Activated naive CD8-positive, alpha-beta T cell treated with anti-CD3 and anti-CD28 coated beads, Interleukin-2, amount 10 ng/mL, durations not matched to agents 7 days and 5 days (primary cell): ENCODE data around the gene PROX1. TPM values are rescaled to one million over a fixed set of nuclear protein-coding genes. Genes with fewer than 3 reads are reported as not detected.

ENCODE experiments used
- ATAC-seq: fragments of 150-1000 bp; cut with Tn5 transposase; one replicate; pipeline ENCODE4 v1.10.0; 2021; ENCODE audit warnings: low read depth, moderate library complexity
- POLR2A ChIA-PET: fragments of 350-600 bp; sonication (Branson Sonifier 250); formaldehyde crosslinking; loops from one replicate; lab custom pipeline; 2021; ENCODE audit warnings: antibody characterized with exemption; lab: Charles Lee
- DNase-seq: peaks from one replicate; pipeline ENCODE4 v3.0.0; 2021
- H3K27ac Mint-ChIP-seq: one replicate; pipeline ENCODE4 v1.8.0; 2022; ENCODE audit warnings: mild to moderate bottlenecking, mixed read lengths
- H3K27me3 Mint-ChIP-seq: one replicate; pipeline ENCODE4 v1.8.0; 2022; ENCODE audit warnings: mild to moderate bottlenecking, moderate library complexity, mixed read lengths
- H3K36me3 Mint-ChIP-seq: one replicate; pipeline ENCODE4 v1.8.0; 2021; ENCODE audit warnings: mild to moderate bottlenecking, mixed read lengths
- H3K4me1 Mint-ChIP-seq: one replicate; pipeline ENCODE4 v1.8.0; 2021; ENCODE audit warnings: mixed read lengths
- H3K4me3 Mint-ChIP-seq: one replicate; pipeline ENCODE4 v1.8.0; 2022; ENCODE audit warnings: mild to moderate bottlenecking, moderate library complexity, mixed read lengths
- H3K9me3 Mint-ChIP-seq: one replicate; pipeline ENCODE4 v1.8.0; 2021; ENCODE audit warnings: mixed read lengths
- total RNA-seq, 2 experiments: library from RNA; stranded (reverse); gene quantifications; one replicate each; pipeline ENCODE4 v1.2.3, GENCODE V29; 2021

The PROX1 gene
- total RNA-seq, 2 experiments from 2014 or later, result not detected

DNA sequence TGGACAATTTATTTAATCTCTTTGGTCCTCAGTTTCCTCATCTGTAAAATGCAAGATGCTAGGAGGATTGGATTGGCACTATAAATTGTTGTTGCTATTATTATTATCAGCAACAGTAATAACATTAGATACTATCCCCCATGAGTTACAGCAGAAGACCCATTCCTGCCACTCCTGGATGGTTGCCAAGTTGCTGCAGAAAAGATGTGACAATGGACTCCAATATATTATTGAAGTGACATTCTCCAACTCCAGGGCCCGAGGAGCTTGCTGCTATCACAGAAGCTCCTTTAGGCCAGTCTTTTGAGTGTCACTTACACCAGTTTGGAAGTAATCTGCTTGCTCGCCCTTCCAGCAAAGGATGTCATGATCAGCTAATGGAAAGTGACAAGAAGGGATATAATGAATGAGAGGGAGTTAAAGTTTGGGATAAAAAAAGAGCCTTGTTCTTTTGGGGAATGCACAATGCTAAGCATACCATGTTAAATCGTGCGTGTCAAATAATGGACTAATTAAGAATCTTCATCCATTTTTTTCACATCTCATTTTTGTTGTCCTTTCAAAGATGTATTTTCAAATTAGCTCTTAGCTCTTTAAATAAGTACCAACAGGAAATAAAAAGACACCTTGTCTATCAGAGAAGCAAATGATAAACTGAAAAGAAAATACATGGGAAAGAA, 19.5 kb upstream of the PROX1 start:
- no peak overlapping the region for H3K27ac Mint-ChIP-seq
- H3K9me3 Mint-ChIP-seq, result no peaks in the 10 kb centered on the region
- no peak overlapping the region for H3K4me3 Mint-ChIP-seq
- POLR2A ChIA-PET, result no interaction called here
- H3K27me3 Mint-ChIP-seq, result peaks cover 5% of the 10 kb centered on the region
- no peak for ATAC-seq
- no peak for DNase-seq
- H3K4me1 Mint-ChIP-seq, result peaks cover 4% of the 10 kb centered on the region
- H3K36me3 Mint-ChIP-seq, result no peaks in the 10 kb centered on the region

DNA sequence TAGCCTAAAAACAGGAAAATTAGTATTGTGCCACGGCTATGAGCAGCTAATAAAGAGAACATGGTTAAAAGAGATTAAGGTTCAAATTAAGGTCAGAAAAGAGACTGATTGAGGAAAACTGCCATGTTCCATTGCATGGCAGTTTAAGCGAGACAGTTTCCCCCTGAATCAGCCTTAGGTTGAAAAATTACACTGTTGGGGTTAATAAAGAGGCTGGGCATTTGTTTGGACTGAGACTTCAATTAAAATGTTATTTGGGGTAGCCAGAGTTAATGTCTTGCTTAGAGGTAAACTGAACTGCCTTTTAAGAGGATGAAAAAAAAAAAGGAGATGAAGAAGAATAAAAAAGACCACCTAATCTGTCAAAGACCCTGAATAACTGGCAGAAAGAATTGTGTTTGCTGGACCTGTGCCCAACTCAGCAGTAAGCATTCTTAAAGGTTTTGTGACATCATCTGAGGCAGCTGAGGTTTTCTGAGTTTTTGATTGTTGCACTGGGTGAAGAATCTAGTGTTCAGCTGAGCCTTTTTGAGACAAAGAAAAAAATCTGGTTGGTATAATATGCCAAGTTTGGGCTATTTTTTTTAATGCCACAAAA, 17.7 kb upstream of the PROX1 start:
- no peak for ATAC-seq
- no peak overlapping the region for H3K27ac Mint-ChIP-seq
- H3K27me3 Mint-ChIP-seq, result peaks cover 8% of the 10 kb centered on the region
- no peak for DNase-seq
- H3K4me3 Mint-ChIP-seq, result no peak overlapping the region
- no peaks in the 10 kb centered on the region for H3K9me3 Mint-ChIP-seq
- no peaks in the 10 kb centered on the region for H3K36me3 Mint-ChIP-seq
- H3K4me1 Mint-ChIP-seq, result peaks cover 4% of the 10 kb centered on the region
- POLR2A ChIA-PET, result no interaction called here

DNA sequence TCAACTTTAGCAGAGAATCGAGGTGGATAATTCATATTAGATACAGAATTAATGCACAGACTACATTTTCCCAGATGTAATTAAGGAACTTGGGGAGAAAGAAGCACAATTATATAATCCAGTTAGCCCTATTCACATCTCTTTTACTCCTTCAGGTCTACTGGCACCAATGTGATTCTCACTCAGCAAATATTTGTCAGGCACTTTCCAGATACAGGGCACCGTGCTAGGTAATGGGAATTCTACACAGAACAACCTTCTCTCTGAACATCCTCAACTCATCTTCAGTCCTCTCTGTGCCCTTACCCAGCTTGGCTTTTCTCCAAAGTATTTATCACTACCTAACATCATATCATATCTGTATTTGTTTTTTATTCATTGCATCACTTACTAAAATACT, 15.6 kb upstream of the PROX1 start:
- H3K27ac Mint-ChIP-seq, result no peak overlapping the region
- no peaks in the 10 kb centered on the region for H3K36me3 Mint-ChIP-seq

DNA sequence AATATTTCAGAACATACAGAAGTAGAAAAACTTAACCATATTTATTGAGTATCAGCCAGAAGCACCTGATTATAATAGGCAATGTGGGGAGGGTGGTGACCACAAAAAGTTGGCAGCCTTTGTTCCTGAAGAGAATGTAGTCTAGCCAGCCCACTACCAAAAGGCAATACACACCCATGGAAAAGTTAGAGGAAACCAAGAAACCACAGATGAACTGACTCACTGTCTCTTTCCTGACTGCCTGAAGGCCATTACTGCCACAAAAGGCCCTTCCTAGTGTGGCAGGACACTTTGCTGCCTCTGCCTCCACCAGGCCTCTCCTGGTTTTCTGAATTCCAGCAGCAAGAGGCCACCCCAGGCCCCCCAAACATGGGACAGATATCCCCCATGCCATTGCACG, 14.6 kb upstream of the PROX1 start:
- Mint-ChIP-seq H3K27ac (no peak overlapping the region), H3K27me3 (peaks cover 28% of the 10 kb centered on the region), H3K4me1 (peaks cover 4% of the 10 kb centered on the region), H3K36me3 (no peaks in the 10 kb centered on the region), H3K4me3 (no peak overlapping the region), H3K9me3 (no peaks in the 10 kb centered on the region)
- ATAC-seq, result no peak
- no peak for DNase-seq
- POLR2A ChIA-PET, result no interaction called here

More for the DNA sequence above, 15.6 kb upstream of the PROX1 start:
- ATAC-seq (no peak), DNase-seq (no peak)
- no peak overlapping the region for H3K4me3 Mint-ChIP-seq
- no peaks in the 10 kb centered on the region for H3K9me3 Mint-ChIP-seq
- H3K4me1 Mint-ChIP-seq, result peaks cover 4% of the 10 kb centered on the region
- POLR2A ChIA-PET, result no interaction called here
- peaks cover 20% of the 10 kb centered on the region for H3K27me3 Mint-ChIP-seq

DNA sequence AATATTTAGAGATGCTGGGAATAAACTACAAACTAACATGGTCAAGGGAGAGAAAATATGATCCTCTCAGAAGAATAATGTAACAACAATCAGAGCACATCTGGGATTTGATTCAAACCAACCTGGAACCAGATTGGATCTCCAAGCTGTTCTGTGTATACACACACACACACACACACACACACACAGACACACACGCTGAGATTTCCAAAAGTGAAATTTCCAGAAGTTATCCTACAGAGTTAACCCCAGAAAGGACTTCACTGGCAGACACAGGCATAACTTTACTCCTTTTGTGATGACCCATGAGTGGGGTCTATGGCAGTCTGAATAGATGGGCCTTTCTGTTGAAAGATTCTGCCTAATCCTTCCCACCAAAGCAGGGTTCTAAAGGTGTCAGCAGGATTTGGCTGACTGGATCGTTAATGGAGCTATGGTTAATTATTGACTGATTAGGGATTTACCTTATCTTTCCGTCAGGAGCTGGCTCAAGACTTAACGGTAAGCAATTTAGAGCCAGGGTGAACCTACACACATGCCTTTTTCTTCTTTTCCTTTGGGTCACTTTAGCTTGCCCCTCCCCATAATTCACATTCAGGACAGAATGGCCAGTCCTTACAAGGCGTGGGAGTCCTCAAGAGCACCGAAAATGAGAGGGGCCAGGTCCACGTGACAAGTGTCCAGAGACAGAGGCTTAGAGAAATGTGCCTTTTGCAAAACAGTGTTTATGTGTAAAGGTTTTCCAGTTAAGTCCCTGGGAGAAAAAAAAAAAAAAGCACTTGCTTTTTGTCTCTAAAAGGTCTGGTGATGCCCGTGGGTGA, 10.9 kb upstream of the PROX1 start:
- DNase-seq, result no peak
- Mint-ChIP-seq H3K36me3 (no peaks in the 10 kb centered on the region), H3K9me3 (no peaks in the 10 kb centered on the region), H3K4me1 (peaks cover 4% of the 10 kb centered on the region), H3K4me3 (no peak overlapping the region), H3K27ac (no peak overlapping the region), H3K27me3 (peaks cover 56% of the 10 kb centered on the region)
- POLR2A ChIA-PET, result no interaction called here
- ATAC-seq, result no peak

DNA sequence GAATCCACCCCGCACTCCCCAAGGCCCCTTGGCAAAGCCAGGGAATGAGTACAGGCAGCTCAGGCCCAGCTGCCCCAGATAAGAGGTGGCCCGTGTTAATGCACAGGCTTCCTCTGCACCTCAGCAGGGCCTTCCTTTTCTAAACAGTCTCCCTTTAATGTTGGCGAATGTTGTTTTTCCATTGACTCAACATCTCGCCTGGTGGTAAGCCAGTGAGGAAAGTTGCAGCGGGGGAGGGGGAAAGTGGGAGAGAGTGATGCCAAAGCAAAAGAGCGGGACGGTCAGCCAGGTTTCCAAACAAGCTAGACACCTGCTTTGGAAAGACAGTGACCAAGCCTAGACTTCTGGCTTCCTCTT, 10.3 kb upstream of the PROX1 start:
- Mint-ChIP-seq H3K4me3 (no peak overlapping the region), H3K4me1 (peaks cover 4% of the 10 kb centered on the region), H3K36me3 (no peaks in the 10 kb centered on the region), H3K9me3 (no peaks in the 10 kb centered on the region), H3K27ac (no peak overlapping the region), H3K27me3 (peaks cover 61% of the 10 kb centered on the region)
- DNase-seq (no peak), ATAC-seq (no peak)
- POLR2A ChIA-PET, result no interaction called here

DNA sequence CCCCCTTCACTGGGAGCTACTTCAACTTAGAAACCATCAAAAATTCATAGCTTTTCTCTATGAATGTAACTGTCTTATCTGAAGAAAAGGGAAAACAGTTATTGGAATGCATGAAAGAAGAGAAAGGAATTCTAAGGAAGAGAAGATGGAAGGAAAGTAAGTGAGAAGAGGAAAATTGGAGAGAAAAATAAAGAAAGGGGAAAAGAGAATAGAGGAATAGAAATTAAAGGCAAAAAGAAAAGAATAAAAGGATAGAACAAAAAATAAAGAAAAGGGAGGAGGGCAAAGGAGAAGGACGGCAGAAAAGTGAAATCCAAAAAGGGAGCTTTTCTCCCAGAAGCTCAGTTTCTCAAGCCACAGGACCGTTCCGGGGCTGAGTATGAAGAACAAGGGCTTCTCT, 9.9 kb upstream of the PROX1 start:
- Mint-ChIP-seq H3K36me3 (no peaks in the 10 kb centered on the region), H3K9me3 (no peaks in the 10 kb centered on the region), H3K4me3 (no peak overlapping the region), H3K4me1 (peaks cover under 1% of the 10 kb centered on the region), H3K27me3 (peaks cover 61% of the 10 kb centered on the region), H3K27ac (no peak overlapping the region)
- POLR2A ChIA-PET, result no interaction called here
- DNase-seq, result no peak
- ATAC-seq, result no peak

DNA sequence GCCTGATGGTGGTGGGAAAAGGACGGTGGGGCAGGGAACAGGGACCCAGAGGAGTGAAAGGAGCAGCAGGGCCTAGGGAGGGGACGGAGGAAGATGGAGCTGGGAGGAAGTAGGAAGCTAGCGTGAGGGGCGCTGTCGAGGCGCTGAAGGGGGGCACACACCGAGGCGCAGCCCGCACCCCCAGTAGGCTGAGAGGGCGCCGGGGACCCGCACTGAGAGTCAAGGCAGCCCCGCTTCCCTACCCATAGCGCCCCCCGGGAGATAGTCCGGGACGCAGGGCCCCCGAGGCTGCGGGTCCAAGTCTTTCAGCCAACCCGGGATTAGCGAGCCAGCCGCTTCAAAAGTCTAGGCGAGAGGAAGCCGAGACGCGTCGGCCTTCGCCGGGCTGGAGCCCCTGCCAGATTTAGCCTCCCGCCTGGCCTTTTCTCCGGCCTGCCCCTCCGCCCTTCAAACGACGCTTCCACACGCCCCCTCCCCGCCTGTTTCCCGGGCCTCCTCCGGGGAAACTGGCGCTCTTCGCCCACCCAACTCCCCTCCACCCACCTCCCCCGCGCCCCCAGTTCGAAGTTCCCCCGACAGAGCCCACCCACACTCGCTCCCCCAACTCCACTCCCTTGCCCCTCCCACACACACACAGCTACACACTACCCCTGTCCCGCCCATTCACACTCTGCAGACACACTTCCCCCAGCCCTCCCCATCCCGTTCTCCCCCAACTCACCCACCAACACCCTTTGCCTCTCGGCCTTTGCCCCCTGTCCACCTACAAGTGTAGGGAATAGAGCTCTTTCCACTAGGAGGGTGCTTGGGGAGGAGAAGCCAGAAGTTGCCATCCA, 7.8 kb upstream of the PROX1 start:
- Mint-ChIP-seq H3K4me3 (no peak overlapping the region), H3K4me1 (peaks cover 4% of the 10 kb centered on the region), H3K27me3 (peaks cover 79% of the 10 kb centered on the region), H3K27ac (no peak overlapping the region), H3K36me3 (no peaks in the 10 kb centered on the region), H3K9me3 (no peaks in the 10 kb centered on the region)
- POLR2A ChIA-PET, result no interaction called here
- ATAC-seq, result no peak
- no peak for DNase-seq

DNA sequence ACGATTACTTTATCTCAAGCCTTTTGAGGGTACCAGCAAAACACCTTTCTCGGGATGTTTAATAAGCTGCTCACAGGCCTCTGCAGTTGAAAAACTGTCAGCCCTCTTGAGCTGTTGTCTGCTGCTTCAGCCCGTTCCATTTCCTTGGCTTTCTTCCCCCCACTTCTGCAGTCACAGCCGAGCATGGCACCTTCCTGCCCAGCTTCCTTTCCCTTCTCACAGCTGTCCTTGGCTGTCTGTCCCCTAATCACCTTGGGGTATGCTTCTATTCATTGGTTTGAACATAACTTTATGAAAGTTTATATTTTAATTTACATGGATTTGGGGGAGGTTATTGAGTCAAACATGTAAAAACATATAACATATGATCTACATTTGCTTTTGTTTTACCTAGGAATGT, 6.9 kb upstream of the PROX1 start:
- Mint-ChIP-seq H3K27ac (peak overlapping the region; percentile 24), H3K9me3 (no peaks in the 10 kb centered on the region), H3K27me3 (peaks cover 81% of the 10 kb centered on the region), H3K36me3 (no peaks in the 10 kb centered on the region), H3K4me1 (peaks cover 4% of the 10 kb centered on the region), H3K4me3 (no peak overlapping the region)
- POLR2A ChIA-PET, result no interaction called here
- no peak for ATAC-seq
- DNase-seq, result no peak

DNA sequence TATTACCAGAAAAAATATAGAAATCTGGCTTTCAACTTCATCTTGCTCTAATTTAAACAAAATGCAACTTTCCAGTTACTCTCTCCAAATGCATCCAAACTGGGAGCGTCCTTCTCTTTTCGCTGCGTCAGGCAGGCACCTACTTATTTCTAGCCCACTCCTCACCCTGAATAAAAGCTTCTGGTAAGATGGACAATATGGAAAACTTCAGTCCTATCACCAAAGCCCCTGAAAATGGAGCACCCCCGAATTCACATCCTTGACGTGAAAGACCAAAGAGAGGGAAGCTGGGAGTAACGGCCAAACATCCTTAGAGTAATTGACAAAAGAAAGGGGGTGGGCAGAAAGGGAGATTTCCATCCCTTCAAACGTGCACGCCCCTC, 5.5 kb upstream of the PROX1 start:
- Mint-ChIP-seq H3K4me1 (peaks cover 10% of the 10 kb centered on the region), H3K27ac (peak overlapping the region; percentile 13), H3K4me3 (no peak overlapping the region), H3K36me3 (no peaks in the 10 kb centered on the region), H3K27me3 (peaks cover 87% of the 10 kb centered on the region), H3K9me3 (no peaks in the 10 kb centered on the region)
- no peak for ATAC-seq
- no peak for DNase-seq
- POLR2A ChIA-PET, result no interaction called here

DNA sequence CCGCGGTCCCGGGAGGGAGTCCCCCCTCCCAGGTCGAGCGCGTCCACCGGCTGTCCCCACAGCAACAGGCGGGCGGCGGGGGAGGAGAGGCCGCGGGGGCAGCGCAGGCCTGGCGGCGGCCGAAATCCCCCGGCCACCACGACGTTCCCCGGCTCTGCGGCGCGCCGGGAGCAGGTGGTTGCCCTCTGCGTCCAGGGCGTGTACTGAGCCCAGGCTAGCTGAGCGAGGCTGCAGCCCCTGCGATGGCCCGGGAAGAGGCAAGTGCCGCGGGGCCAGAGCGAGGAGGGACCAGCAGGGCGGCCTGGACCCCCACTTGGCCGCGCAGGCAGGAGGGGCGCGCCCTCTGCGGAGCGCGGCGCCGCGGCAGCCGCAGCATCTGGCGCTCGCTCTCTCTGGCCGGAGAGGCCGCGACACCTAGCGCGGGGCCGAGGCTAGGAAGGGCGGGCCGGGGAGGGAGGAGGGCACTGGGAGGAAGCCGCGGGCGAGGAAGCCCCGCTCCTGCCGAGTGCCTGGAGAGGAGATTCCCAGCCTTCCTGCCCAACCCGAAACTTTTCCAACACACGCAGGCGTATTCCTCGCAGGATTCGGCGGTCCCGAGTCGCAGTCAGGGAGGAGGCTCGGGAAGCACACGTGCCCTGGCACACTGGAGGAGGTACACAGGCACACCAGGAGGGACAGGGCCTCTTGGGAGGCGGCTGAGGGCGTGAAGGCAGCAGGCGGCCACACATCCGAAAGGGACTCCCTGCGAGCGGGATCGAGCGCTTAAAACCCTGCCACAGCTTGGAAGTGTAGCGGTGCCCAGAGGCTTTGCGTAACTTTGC, 4.9 kb upstream of the PROX1 start:
- Mint-ChIP-seq H3K4me3 (no peak overlapping the region), H3K36me3 (peaks cover 3% of the 10 kb centered on the region), H3K27me3 (peaks cover 86% of the 10 kb centered on the region), H3K4me1 (peaks cover 13% of the 10 kb centered on the region), H3K9me3 (no peaks in the 10 kb centered on the region), H3K27ac (no peak overlapping the region)
- no peak for DNase-seq
- ATAC-seq, result no peak
- POLR2A ChIA-PET, result no interaction called here

DNA sequence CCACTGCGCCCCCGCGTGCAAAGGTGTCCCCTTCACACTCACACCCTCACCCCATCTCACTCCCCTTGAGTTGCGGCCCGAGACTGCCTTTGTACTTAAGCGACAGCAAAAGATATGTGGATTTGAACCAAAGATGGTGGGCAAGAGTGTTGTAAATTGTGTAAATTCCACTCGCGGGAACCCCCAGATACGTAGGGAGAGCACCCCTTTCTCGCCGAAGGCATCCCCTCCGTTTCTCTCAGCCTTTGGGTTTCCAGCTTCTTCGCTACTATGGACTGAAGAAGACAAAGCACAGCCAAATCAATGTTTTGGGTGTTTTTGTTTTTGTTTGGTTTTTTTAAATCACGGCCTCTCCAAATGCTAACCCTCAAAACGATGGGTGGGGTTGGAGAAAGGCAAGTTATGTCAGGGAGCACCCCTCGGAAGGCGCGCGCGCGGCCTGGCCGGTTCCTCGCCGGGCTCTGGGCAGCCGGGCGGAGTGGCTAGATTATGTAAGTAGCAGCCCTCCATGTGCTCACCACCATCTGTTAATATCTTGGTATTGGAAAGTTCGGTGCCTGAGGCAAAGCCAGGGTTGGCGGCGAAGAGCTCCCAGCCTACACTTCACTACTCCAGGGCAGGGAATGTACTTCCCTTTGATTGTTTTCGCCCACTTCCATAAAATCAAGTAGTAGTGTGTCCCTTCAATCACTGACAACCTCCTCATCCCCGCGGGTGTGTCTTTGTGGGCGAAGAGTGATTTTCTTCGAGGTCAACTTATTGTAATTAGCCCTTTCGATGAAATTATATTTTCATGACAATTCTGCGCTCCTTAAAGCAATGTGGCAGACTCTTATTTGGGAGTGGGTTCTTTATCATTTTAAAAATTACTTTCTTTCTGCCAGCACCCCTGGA, 4.0 kb upstream of the PROX1 start:
- Mint-ChIP-seq H3K27ac (no peak overlapping the region), H3K4me3 (no peak overlapping the region), H3K36me3 (peaks cover 3% of the 10 kb centered on the region), H3K9me3 (no peaks in the 10 kb centered on the region), H3K27me3 (peaks cover 86% of the 10 kb centered on the region), H3K4me1 (peaks cover 21% of the 10 kb centered on the region)
- ATAC-seq (no peak), DNase-seq (no peak)
- POLR2A ChIA-PET, result no interaction called here
